Measurements from ENCODE around the gene C19orf38.

The C19orf38 gene

DNA sequence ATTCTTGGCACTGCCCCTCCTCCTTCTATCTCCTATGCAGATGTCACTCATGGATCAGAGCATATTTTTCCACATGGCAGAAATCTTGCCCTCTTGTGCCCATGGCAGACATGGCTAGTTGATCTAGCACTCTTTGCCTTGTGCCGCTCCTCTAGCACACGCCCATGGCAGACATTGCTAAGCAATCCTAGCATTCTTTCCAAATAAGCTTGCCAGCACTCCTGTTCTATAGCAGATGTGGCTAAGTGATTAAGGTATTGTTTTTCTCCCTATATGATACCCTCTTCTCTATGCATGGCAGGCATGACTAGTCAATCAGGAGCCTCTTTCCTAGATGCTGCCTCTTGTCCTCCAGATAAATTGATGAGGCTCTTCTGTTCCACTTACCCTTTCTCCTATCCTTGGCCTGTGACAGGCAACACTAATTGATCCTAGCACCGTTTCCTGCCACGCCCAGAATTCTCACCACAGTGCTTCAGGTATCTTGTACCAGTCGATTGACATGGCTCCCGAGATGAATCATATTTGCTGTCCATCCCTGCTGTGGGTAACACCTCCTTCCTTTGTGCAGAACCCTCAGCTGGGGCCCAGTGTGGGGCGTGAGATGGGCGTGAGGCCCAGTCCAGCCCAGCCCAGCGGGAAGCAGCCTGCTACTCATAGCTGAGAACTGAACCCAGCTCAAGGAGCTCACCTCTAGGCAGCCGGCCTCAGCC lies 39.1 kb upstream of the C19orf38 start:
- POLR2A ChIA-PET, result no interaction called here

DNA sequence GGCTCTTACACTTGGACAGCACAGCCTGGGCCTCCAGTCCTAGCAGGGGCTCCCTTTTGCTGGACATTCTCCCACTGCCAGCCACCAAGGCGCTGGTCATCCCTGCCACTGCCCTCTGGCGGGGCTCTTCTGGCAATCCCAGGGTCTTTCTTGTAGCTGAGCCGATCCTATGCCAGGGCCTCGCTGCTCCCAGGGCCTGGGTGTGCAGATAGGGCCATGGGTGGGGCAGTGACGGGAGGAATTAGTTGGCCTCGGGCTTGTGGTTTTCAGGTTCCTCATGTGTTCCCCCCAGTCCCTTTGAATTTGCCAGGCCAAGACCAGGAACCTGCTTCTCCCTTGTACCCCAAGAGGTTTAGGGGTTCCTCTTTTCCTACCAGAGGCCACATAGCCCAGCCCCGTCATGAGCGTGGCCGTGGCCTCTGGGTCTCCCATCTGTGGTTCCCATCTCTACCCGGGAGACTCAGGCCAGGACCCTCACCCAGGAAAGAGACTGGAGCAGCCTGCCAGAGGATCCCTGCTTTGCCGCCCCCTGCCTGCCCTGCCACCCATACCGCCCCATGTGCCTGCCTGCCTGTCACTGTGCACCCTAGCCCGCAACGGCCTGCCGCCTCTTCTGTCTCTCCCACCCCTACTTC lies 38.4 kb upstream of the C19orf38 start:
- TF ChIP-seq, protein P1, sequence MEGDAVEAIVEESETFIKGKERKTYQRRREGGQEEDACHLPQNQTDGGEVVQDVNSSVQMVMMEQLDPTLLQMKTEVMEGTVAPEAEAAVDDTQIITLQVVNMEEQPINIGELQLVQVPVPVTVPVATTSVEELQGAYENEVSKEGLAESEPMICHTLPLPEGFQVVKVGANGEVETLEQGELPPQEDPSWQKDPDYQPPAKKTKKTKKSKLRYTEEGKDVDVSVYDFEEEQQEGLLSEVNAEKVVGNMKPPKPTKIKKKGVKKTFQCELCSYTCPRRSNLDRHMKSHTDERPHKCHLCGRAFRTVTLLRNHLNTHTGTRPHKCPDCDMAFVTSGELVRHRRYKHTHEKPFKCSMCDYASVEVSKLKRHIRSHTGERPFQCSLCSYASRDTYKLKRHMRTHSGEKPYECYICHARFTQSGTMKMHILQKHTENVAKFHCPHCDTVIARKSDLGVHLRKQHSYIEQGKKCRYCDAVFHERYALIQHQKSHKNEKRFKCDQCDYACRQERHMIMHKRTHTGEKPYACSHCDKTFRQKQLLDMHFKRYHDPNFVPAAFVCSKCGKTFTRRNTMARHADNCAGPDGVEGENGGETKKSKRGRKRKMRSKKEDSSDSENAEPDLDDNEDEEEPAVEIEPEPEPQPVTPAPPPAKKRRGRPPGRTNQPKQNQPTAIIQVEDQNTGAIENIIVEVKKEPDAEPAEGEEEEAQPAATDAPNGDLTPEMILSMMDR (IDR thresholded peaks at IDR 0.05; ENCODE audit: control extremely low read depth, extremely low read depth, low read depth, missing control alignments), result no peak
- CTCF ChIA-PET, result interaction anchor here (1.3 to 1.5 kb wide), 2 partner anchors 11 to 54 kb away, joined by 3 to 4 read pairs; no protein-coding TSS in a partner anchor
- no peak for DNase-seq (ENCODE audit: extremely low spot score)
- POLR2A ChIA-PET, result no interaction called here

More for the DNA sequence above, 39.1 kb upstream of the C19orf38 start:
- DNase-seq (ENCODE audit: extremely low spot score), result no peak
- TF ChIP-seq, protein P1 (IDR thresholded peaks at IDR 0.05; ENCODE audit: control extremely low read depth, extremely low read depth, low read depth, missing control alignments), result no peak
- CTCF ChIA-PET, result interaction anchor here (1.3 to 1.5 kb wide), 2 partner anchors 12 to 55 kb away, joined by 3 to 4 read pairs; no protein-coding TSS in a partner anchor

DNA sequence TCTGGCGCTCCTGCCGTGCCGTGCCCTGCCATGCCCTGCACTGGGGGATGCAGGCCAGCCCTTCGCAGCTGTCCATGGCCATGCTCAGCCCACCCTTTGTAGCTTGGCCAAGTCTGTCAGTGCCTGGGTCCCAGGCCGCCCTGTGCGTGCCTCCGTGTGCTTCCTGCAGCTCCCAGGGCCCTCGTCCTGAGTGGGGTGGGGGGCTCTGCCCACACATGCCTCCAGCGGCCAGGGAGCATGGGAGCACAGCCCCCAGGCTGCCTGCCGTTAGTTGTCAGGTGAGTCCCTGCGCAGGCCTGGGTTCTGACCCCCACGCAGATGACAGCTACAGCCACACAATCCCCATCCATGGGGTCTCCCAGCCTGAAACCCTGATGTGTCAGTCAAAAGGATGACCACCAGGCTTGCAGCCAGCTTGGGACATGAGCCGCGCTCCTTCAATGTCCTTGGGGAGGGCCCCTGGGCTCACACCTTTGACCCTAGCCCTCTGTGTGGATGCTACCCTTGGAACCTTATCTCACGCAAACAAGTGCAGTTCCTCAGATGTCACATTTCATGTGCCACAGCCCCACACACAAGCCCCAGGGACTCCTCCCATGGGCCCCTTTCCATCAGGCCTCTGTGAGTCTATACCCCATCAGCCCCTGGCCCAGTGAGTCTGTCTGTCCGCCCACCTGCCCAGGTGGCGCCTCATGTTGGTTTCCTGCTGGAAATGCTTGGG lies 36.7 kb upstream of the C19orf38 start:
- CTCF ChIA-PET, result interaction anchor here (1.1 to 1.4 kb wide), 3 partner anchors 9 to 53 kb away, joined by 3 to 4 read pairs (median 3); no protein-coding TSS in a partner anchor
- no peak for DNase-seq (ENCODE audit: extremely low spot score)
- POLR2A ChIA-PET, result no interaction called here
- TF ChIP-seq, protein P1 (IDR thresholded peaks at IDR 0.05; ENCODE audit: control extremely low read depth, extremely low read depth, low read depth, missing control alignments), result no peak

DNA sequence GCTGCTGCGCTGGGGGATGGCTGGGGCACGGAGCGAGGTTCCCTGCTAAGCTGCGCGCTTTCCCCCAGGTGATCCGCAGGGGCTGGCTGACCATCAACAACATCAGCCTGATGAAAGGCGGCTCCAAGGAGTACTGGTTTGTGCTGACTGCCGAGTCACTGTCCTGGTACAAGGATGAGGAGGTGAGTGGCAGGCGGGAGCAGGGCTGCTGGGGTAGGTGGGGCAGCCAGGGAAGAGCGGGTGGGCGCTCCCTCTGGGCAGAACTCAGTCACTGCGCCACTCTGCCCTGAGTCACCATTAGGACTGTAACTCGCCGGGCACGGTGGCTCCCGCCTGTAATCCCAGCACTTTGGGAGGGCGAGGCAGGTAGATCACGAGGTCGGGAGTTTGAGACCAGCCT lies 36.0 kb upstream of the C19orf38 start:
- POLR2A ChIA-PET, result no interaction called here
- CTCF ChIA-PET, result interaction anchor here (1.1 to 1.4 kb wide), 2 partner anchors 9 to 52 kb away, joined by 3 read pairs; no protein-coding TSS in a partner anchor
- no peak for DNase-seq (ENCODE audit: extremely low spot score)
- TF ChIP-seq, protein P1 (IDR thresholded peaks at IDR 0.05; ENCODE audit: control extremely low read depth, extremely low read depth, low read depth, missing control alignments), result no peak

DNA sequence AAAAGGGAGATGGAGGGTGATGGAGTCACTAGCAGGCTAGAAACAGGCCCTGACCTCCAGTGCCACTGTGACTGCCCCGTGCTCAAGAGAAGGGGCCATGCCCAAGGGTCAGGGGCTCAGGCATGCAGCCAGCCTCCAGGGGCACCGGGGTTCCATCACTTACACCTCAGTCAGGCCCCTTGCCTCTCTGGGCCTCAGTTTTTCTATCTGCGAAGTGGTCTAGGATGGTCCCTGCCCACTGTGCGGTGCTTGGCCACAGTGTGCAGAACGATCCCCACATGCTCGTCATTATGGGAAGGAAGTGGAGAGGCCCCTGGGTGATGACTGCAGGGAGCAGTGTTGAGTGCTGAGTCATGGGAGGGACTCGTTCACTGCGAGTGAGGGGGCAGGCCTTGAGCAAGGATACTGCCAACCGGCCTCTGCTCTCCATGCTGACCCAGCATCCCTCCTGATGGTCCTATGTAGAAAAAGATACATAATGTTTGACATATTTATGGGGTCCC lies 35.3 kb upstream of the C19orf38 start:
- no peak for DNase-seq (ENCODE audit: extremely low spot score)
- POLR2A ChIA-PET, result no interaction called here
- TF ChIP-seq, protein P1 (IDR thresholded peaks at IDR 0.05; ENCODE audit: control extremely low read depth, extremely low read depth, low read depth, missing control alignments), result no peak
- CTCF ChIA-PET, result interaction anchor here (1.1 to 1.4 kb wide), 2 partner anchors 8 to 51 kb away, joined by 3 read pairs; no protein-coding TSS in a partner anchor

DNA sequence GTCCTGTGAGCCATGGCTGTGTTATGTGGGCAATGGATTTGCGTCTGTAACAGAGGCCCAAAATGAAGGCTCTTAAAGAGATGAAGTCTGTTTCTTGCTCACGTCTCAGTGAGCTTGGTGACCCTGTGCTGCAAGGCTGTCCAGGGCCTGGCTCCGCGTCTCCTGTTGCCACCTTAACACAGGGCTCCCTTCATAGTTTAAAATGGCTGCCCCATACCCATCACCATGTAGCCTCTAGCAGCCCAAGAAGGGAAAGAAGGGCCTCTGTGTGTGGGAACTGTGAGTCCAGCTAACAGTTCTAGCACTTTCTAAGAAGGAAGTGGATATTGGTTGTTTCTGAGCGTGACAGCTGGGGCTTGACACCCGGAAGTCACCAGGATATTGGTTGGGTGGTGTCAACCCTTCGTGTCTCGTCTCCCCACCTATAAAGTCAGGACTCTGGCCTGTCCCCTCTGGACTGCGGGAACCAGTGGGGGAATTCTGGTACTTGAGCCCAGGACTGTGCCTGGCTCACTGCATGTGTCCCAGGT lies 33.1 kb upstream of the C19orf38 start:
- POLR2A ChIA-PET, result no interaction called here
- CTCF ChIA-PET, result interaction anchor here (0.9 to 2.4 kb wide), 6 partner anchors 21 to 112 kb away, joined by 3 to 12 read pairs (median 4); partner anchors contain the start of genes DNM2 and TMED1

More for the DNA sequence above, 33.1 kb upstream of the C19orf38 start:
- DNase-seq (ENCODE audit: extremely low spot score), result no peak
- TF ChIP-seq, protein P1 (IDR thresholded peaks at IDR 0.05; ENCODE audit: control extremely low read depth, extremely low read depth, low read depth, missing control alignments), result no peak

Data from GM10248 (cell line).